Chondrocyte (in vitro differentiated cells): ENCODE results near the gene PREX1. TPM values are rescaled to one million over a fixed set of nuclear protein-coding genes. Genes with fewer than 3 reads are reported as not detected.

ENCODE experiments used
- DNase-seq: peaks from one replicate; pipeline ENCODE4 v3.0.0; 2021; ENCODE audit warnings: mixed read lengths, low spot score
- H3K27ac Mint-ChIP-seq: one replicate; pipeline ENCODE4 v1.8.0; 2021; ENCODE audit warnings: mild to moderate bottlenecking, moderate library complexity, mixed read lengths; ENCODE audit not compliant: unreplicated experiment
- H3K27me3 Mint-ChIP-seq: 2 replicates; pipeline ENCODE4 v1.8.0; 2021; ENCODE audit warnings: low read depth, mixed read lengths
- H3K36me3 Mint-ChIP-seq: 2 replicates; pipeline ENCODE4 v1.8.0; 2021; ENCODE audit warnings: low read depth, mixed read lengths
- H3K4me1 Mint-ChIP-seq: 2 replicates; pipeline ENCODE4 v1.8.0; 2021; ENCODE audit warnings: low read depth, mild to moderate bottlenecking, mixed read lengths
- H3K4me3 Mint-ChIP-seq: one replicate; pipeline ENCODE4 v1.8.0; 2021; ENCODE audit warnings: mild to moderate bottlenecking, moderate library complexity, mixed read lengths; ENCODE audit not compliant: unreplicated experiment
- H3K9me3 Mint-ChIP-seq: 2 replicates; pipeline ENCODE4 v1.8.0; 2021; ENCODE audit warnings: low read depth, mixed read lengths
- CTCF ChIP-seq: fragments of 200-600 bp; sonication (generic); IDR thresholded peaks from 2 replicates; pipeline ENCODE4 v1.5.0; 2021; ENCODE audit warnings: antibody characterized with exemption, mild to moderate bottlenecking, moderate library complexity
- total RNA-seq: library from RNA; stranded (reverse); gene quantifications from 3 replicates; pipeline ENCODE4 v1.2.1, GENCODE V29; 2021

The PREX1 gene
- total RNA-seq, 1 donor from 2014 or later = 3.0 TPM

GRCh38 chr20:48682529-48683363 lies 145.1 kb downstream of the PREX1 start:
- H3K36me3 Mint-ChIP-seq = no peaks in the 10 kb centered on the region
- no peaks in the 10 kb centered on the region for H3K9me3 Mint-ChIP-seq
- peak; percentile 84 for DNase-seq
- no peaks in the 10 kb centered on the region for H3K27me3 Mint-ChIP-seq
- no peak for TF ChIP-seq CTCF
- H3K4me3 Mint-ChIP-seq = no peak overlapping the region
- no peak overlapping the region for H3K27ac Mint-ChIP-seq
- peaks cover 42% of the 10 kb centered on the region for H3K4me1 Mint-ChIP-seq

GRCh38 chr20:48681873-48682426 lies 145.8 kb downstream of the PREX1 start:
- H3K27me3 Mint-ChIP-seq = no peaks in the 10 kb centered on the region
- no peaks in the 10 kb centered on the region for H3K9me3 Mint-ChIP-seq
- peak; percentile 41 for DNase-seq
- peaks cover 38% of the 10 kb centered on the region for H3K4me1 Mint-ChIP-seq
- H3K4me3 Mint-ChIP-seq = no peak overlapping the region
- no peaks in the 10 kb centered on the region for H3K36me3 Mint-ChIP-seq
- no peak overlapping the region for H3K27ac Mint-ChIP-seq
- no peak for TF ChIP-seq CTCF

GRCh38 chr20:48681201-48681872 lies 146.5 kb downstream of the PREX1 start:
- Mint-ChIP-seq H3K9me3 (no peaks in the 10 kb centered on the region), H3K4me3 (no peak overlapping the region), H3K4me1 (peaks cover 32% of the 10 kb centered on the region), H3K36me3 (no peaks in the 10 kb centered on the region), H3K27ac (no peak overlapping the region), H3K27me3 (no peaks in the 10 kb centered on the region)
- DNase-seq = peak; percentile 18
- TF ChIP-seq CTCF = no peak

- Mint-ChIP-seq H3K9me3 (no peaks in the 10 kb centered on the region), H3K27me3 (no peaks in the 10 kb centered on the region), H3K27ac (no peak overlapping the region), H3K4me1 (peaks cover 25% of the 10 kb centered on the region), H3K36me3 (no peaks in the 10 kb centered on the region), H3K4me3 (no peak overlapping the region)
- no peak for TF ChIP-seq CTCF
- no peak for DNase-seq
Measured at GRCh38 chr20:48680650-48681049, 147.1 kb downstream of the PREX1 start.

GRCh38 chr20:48679599-48679998 lies 148.2 kb downstream of the PREX1 start:
- H3K4me3 Mint-ChIP-seq = no peak overlapping the region

More at GRCh38 chr20:48679599-48679998, 148.2 kb downstream of the PREX1 start:
- Mint-ChIP-seq H3K36me3 (no peaks in the 10 kb centered on the region), H3K27ac (no peak overlapping the region), H3K9me3 (no peaks in the 10 kb centered on the region), H3K27me3 (no peaks in the 10 kb centered on the region), H3K4me1 (peaks cover 15% of the 10 kb centered on the region)
- no peak for DNase-seq
- TF ChIP-seq CTCF = no peak
